A549 (cell line): Measurements from ENCODE around the gene SLC29A3. TPM values are rescaled to one million over a fixed set of nuclear protein-coding genes. Genes with fewer than 3 reads are reported as not detected.

Experiments used
- ATAC-seq, 2 experiments: fragments of 200-7000 bp in 1 of 2; fragments of >200 bp in 1 of 2; cut with Nextera tagmentation in 1 of 2; cut with Tn5 transposase in 1 of 2; 3 replicates each; pipeline versions ENCODE4 v1.8.0 to v1.9.1; 2018 to 2020; ENCODE audit warnings: mild to moderate bottlenecking in 1 of 2, moderate library complexity in 1 of 2
- CTCF ChIA-PET: fragments of 300-600 bp; sonication (Branson Sonifier 250); formaldehyde crosslinking; extraction: SDS; loops from one replicate; lab custom pipeline; 2021; ENCODE audit warnings: antibody characterized with exemption, inconsistent platforms; lab: Yijun Ruan, JAX
- POLR2A ChIA-PET: fragments of 350-600 bp; formaldehyde crosslinking; extraction: SDS; loops from one replicate; lab custom pipeline; 2021; ENCODE audit warnings: antibody characterized with exemption, inconsistent platforms; lab: Yijun Ruan, JAX
- DNase-seq, 2 experiments: peaks; one replicate each; pipeline versions ENCODE4 v3.0.0 to v3.0.0-alpha.2; 2011 to 2016; ENCODE audit warnings: low read depth in 1 of 2, low spot score in 1 of 2
- FAIRE-seq: peaks from 2 replicates; lab custom pipeline; 2011; peaks lifted over from hg19 to GRCh38; lab: Jason Lieb, UNC
- H3K27ac ChIP-seq, 2 experiments: fragments of >200 bp; sonication (Bioruptor Twin); formaldehyde crosslinking; 3 replicates each; pipeline ENCODE4 v1.5.1; 2016 to 2017
- H3K4me1 ChIP-seq: fragments of >200 bp; sonication (Bioruptor Twin); formaldehyde crosslinking; 3 replicates; pipeline ENCODE4 v1.6.1; 2016
- H3K4me2 ChIP-seq: fragments of >200 bp; sonication (Bioruptor Twin); formaldehyde crosslinking; 3 replicates; pipeline ENCODE4 v1.6.1; 2016
- H3K4me3 ChIP-seq: fragments of >200 bp; sonication (Bioruptor Twin); formaldehyde crosslinking; 3 replicates; pipeline ENCODE4 v1.5.1; 2016
- H3K9me3 ChIP-seq: fragments of >200 bp; sonication (Bioruptor Twin); formaldehyde crosslinking; 3 replicates; pipeline ENCODE4 v1.6.1; 2016
- CBX8 ChIP-seq: fragments of 200-600 bp; sonication (generic); IDR thresholded peaks from 2 replicates; pipeline ENCODE4 v1.6.1; 2016
- EHMT2 ChIP-seq: fragments of 200-600 bp; sonication (generic); IDR thresholded peaks from 2 replicates; pipeline ENCODE4 v1.6.1; 2016; ENCODE audit warnings: antibody characterized with exemption, low read depth, mild to moderate bottlenecking, moderate library complexity
- EP300 ChIP-seq, 2 experiments: fragments of >200 bp; sonication (Bioruptor Twin); formaldehyde crosslinking; IDR thresholded peaks; 2 replicates in 1 of 2; 3 replicates in 1 of 2; pipeline ENCODE4 v1.6.1; 2016 to 2017
- HES2 ChIP-seq: fragments of >200 bp; sonication (Bioruptor Twin); formaldehyde crosslinking; IDR thresholded peaks from 2 replicates; pipeline ENCODE4 v1.6.1; 2016
- HOXB5 ChIP-seq: fragments of 250-450 bp; sonication (Bioruptor Pico); IDR thresholded peaks from 2 replicates; pipeline ENCODE4 v1.5.0; 2020; ENCODE audit warnings: mild to moderate bottlenecking, moderate library complexity
- KDM1A ChIP-seq: fragments of 200-600 bp; sonication (generic); IDR thresholded peaks from 2 replicates; pipeline ENCODE4 v1.6.1; 2016; ENCODE audit warnings: low read depth, mild to moderate bottlenecking
- MYC ChIP-seq: IDR thresholded peaks from 2 replicates; pipeline ENCODE4 v1.6.1; 2012; ENCODE audit warnings: mild to moderate bottlenecking, inconsistent platforms, low read length, improper control_type of control experiment, borderline replicate concordance
- NFE2L2 ChIP-seq: fragments of 150-350 bp; conservative IDR thresholded peaks from 2 replicates; pipeline ENCODE4 v1.6.1; 2014; ENCODE audit warnings: low read length
- POLR2AphosphoS2 ChIP-seq: conservative IDR thresholded peaks from 2 replicates; pipeline ENCODE4 v1.6.1; 2012; ENCODE audit warnings: low read length, improper control_type of control experiment, inconsistent platforms
- RARB ChIP-seq: fragments of 250-450 bp; sonication (Bioruptor Pico); IDR thresholded peaks from 2 replicates; pipeline ENCODE4 v1.8.0; 2021; ENCODE audit warnings: mild to moderate bottlenecking, moderate library complexity
- REST ChIP-seq: fragments of 200-600 bp; sonication (generic); IDR thresholded peaks from 2 replicates; pipeline ENCODE4 v1.6.1; 2016; ENCODE audit warnings: antibody characterized with exemption, mild to moderate bottlenecking, moderate library complexity
- SREBF2 ChIP-seq: fragments of 450-650 bp; IDR thresholded peaks from 2 replicates; pipeline ENCODE4 v1.6.1; 2014; ENCODE audit warnings: mild to moderate bottlenecking, moderate library complexity
- TP53 ChIP-seq: fragments of 250-450 bp; sonication (Bioruptor Pico); IDR thresholded peaks from 2 replicates; pipeline ENCODE4 v1.5.0; 2021; ENCODE audit warnings: mild to moderate bottlenecking, moderate library complexity
- ZSCAN20 ChIP-seq: fragments of 250-450 bp; sonication (Bioruptor Pico); IDR thresholded peaks from 2 replicates; pipeline ENCODE4 v1.8.0; 2022; ENCODE audit warnings: mild to moderate bottlenecking, moderate library complexity
- WGBS: methylation state at CpG from one replicate; pipeline ENCODE4 v1.1.6; 2017; ENCODE audit errors: missing lambda C conversion rate; 5-methylcytosine and 5-hydroxymethylcytosine counted together
- polyA plus RNA-seq, 4 experiments: library from polyadenylated mRNA; depleted of rRNA in 3 of 4; stranded (reverse); fragments of >200 nt; fragmentation: RNase III in 1 of 4; extraction: RNeasy Plus Mini Kit Qiagen cat#74134 plus additional on column Dnase treatment in 1 of 4; gene quantifications; 2 replicates in 3 of 4; 3 replicates in 1 of 4; pipeline ENCODE4 v1.2.3, GENCODE V29; 2011 to 2017
- TF ChIP-seq, protein P1 (sequence below): fragments of >200 bp; sonication (Bioruptor Twin); formaldehyde crosslinking; IDR thresholded peaks from 3 replicates; pipeline ENCODE4 v1.6.1; 2016
- TF ChIP-seq, protein P2 (sequence below): fragments of >200 bp; sonication (Bioruptor Twin); formaldehyde crosslinking; IDR thresholded peaks from 3 replicates; pipeline ENCODE4 v1.5.1; 2016

Gene SLC29A3
- polyA plus RNA-seq, 2 of the 4 experiments (the other 2 are of a cell fraction) = 7.2 to 11.4 TPM

DNA sequence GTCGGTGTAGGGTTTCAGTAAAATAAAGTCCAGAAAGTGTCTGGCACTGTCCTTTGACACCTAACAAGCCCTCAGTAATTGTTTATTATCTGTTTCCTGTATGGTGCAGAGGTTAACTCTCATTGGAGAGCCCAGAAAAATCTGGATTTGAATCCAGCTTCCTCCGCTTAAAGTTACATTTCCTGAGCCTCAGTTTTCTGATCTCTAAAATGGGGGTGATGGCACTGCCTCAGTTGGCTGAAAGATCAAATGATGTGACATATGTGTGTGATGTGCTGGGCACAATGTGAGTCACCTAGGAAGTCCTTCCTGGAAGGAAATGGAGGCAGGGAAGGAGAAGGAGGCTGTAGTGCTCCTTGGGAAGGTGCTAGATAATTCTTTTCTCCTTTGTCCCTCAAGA lies 63.0 kb downstream of the SLC29A3 start:
- 67% methylated on average over 2 of the region's 2 CpGs for WGBS
- CTCF ChIA-PET = interaction anchor here (0.8 to 47.4 kb wide), 12 partner anchors 10 to 514 kb away, joined by 3 to 977 read pairs (median 26); partner anchors contain the start of genes CDH23, SLC29A3 and VSIR
- POLR2A ChIA-PET = interaction anchor here (0.9 kb wide), 1 partner anchor 63 kb away, joined by 4 read pairs; no protein-coding TSS in a partner anchor

DNA sequence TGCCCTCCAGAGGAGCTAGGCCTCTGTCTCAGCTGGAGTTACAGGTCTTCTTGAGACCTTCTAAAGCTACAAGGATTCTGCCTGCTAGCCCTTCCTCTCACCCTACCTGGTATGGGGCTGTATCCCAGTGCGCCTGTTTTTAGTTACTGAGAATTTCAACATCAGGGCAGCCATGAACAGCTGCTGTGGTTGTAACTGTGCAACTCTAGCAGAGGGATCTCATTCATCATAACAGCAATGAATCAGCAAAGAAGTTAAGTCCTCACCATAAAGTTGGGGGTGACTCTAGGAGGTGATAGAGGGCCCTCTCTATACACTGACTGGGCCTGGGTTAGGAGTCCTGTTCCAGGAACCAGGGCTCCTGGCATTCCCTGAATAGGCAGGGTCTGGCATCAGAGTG lies 63.7 kb downstream of the SLC29A3 start:
- ATAC-seq = no peak
- 100% methylated on average over 1 of the region's 1 CpG for WGBS
- no peak for DNase-seq
- H3K4me1 ChIP-seq = peaks cover 2% of the 10 kb centered on the region; the same call in 2 of the 3 replicates
- ChIA-PET POLR2A (interaction anchor here (0.9 kb wide), 1 partner anchor 64 kb away, joined by 4 read pairs; no protein-coding TSS in a partner anchor), CTCF (interaction anchor here (0.6 to 47.4 kb wide), 7 partner anchors 11 to 517 kb away, joined by 3 to 977 read pairs (median 79); partner anchors contain the start of genes CDH23 and SLC29A3)
- no peak overlapping the region for H3K4me3 ChIP-seq
- no peak overlapping the region for H3K4me2 ChIP-seq
- FAIRE-seq = no peak
- H3K9me3 ChIP-seq = no peaks in the 10 kb centered on the region
- TF ChIP-seq RARB (CRISPR knock-in tag) (no peak), HES2 (no peak), TP53 (CRISPR knock-in tag) (no peak), EHMT2 (no peak), ZSCAN20 (no peak), CBX8 (no peak)
- TF ChIP-seq, protein P1, sequence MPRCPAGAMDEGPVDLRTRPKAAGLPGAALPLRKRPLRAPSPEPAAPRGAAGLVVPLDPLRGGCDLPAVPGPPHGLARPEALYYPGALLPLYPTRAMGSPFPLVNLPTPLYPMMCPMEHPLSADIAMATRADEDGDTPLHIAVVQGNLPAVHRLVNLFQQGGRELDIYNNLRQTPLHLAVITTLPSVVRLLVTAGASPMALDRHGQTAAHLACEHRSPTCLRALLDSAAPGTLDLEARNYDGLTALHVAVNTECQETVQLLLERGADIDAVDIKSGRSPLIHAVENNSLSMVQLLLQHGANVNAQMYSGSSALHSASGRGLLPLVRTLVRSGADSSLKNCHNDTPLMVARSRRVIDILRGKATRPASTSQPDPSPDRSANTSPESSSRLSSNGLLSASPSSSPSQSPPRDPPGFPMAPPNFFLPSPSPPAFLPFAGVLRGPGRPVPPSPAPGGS = no peak
- TF ChIP-seq, protein P2, sequence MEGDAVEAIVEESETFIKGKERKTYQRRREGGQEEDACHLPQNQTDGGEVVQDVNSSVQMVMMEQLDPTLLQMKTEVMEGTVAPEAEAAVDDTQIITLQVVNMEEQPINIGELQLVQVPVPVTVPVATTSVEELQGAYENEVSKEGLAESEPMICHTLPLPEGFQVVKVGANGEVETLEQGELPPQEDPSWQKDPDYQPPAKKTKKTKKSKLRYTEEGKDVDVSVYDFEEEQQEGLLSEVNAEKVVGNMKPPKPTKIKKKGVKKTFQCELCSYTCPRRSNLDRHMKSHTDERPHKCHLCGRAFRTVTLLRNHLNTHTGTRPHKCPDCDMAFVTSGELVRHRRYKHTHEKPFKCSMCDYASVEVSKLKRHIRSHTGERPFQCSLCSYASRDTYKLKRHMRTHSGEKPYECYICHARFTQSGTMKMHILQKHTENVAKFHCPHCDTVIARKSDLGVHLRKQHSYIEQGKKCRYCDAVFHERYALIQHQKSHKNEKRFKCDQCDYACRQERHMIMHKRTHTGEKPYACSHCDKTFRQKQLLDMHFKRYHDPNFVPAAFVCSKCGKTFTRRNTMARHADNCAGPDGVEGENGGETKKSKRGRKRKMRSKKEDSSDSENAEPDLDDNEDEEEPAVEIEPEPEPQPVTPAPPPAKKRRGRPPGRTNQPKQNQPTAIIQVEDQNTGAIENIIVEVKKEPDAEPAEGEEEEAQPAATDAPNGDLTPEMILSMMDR = no peak
- H3K27ac ChIP-seq = peak overlapping the region in 1 of 2 experiments; percentile 17; a peak in 1 of 6 replicates

More for the DNA sequence above, 63.0 kb downstream of the SLC29A3 start:
- TF ChIP-seq POLR2AphosphoS2 = no peak
- no peak for TF ChIP-seq KDM1A
- no peak for TF ChIP-seq SREBF2
- no peak for TF ChIP-seq REST
- TF ChIP-seq EP300 (IDR thresholded peaks at IDR 0.05) = no peak
- no peak for TF ChIP-seq NFE2L2
- no peak for TF ChIP-seq MYC
- no peak for TF ChIP-seq HOXB5 (CRISPR knock-in tag)
- no peak for TF ChIP-seq CBX8
- Histone ChIP-seq H3K27ac (no peak overlapping the region), H3K4me2 (no peak overlapping the region), H3K4me3 (no peak overlapping the region), H3K9me3 (no peaks in the 10 kb centered on the region), H3K4me1 (peaks cover 5% of the 10 kb centered on the region; the same call in 2 of the 3 replicates)
- DNase-seq (no peak), FAIRE-seq (no peak), ATAC-seq (no peak)
